Upper lobe of right lung (tissue), 1 donor: ENCODE measurements around the gene GDAP1L1. TPM values are rescaled to one million over a fixed set of nuclear protein-coding genes. Genes with fewer than 3 reads are reported as not detected.

Source experiments
- ATAC-seq: fragments of 200-7000 bp; cut with Tn5 transposase; one replicate; pipeline ENCODE4 v1.9.1; 2020; ENCODE audit warnings: mild to moderate bottlenecking, moderate library complexity
- DNase-seq: peaks from one replicate; pipeline ENCODE4 v3.0.0-alpha.2; 2020
- H3K27ac ChIP-seq: fragments of 200-600 bp; one replicate; pipeline ENCODE4 v1.8.0; 2022
- H3K27me3 ChIP-seq: fragments of 200-600 bp; one replicate; pipeline ENCODE4 v1.8.0; 2022; ENCODE audit warnings: mild to moderate bottlenecking
- H3K36me3 ChIP-seq: fragments of 200-600 bp; one replicate; pipeline ENCODE4 v1.8.0; 2022
- H3K4me1 ChIP-seq: fragments of 200-600 bp; one replicate; pipeline ENCODE4 v1.8.0; 2022
- H3K4me3 ChIP-seq: fragments of 200-600 bp; one replicate; pipeline ENCODE4 v1.8.0; 2022; ENCODE audit warnings: mild to moderate bottlenecking
- H3K9me3 ChIP-seq: fragments of 200-600 bp; one replicate; pipeline ENCODE4 v1.8.0; 2022
- intact Hi-C: fragments of 100-400 bp; cut with DNase I; formaldehyde crosslinking; loops from one replicate; pipeline ENCODE4 v1.11.0; 2022
- total RNA-seq: library from RNA; stranded (reverse); fragmentation: NEBNext Ultra II Directional; extraction: Animal tissue kit (Norgen Biotek cat#: 25700); gene quantifications from one replicate; pipeline ENCODE4 v1.2.1, GENCODE V29; 2021
- TF ChIP-seq, protein P1 (sequence below): fragments of 200-600 bp; IDR thresholded peaks from one replicate; pipeline ENCODE4 v1.8.0; 2022; ENCODE audit warnings: antibody characterized with exemption
- donor health status: DM: no; HTN: yes; CAD: no; lungs with severe emphysema.

The GDAP1L1 gene
- total RNA-seq, 1 donor from 2014 or later: not detected

DNA sequence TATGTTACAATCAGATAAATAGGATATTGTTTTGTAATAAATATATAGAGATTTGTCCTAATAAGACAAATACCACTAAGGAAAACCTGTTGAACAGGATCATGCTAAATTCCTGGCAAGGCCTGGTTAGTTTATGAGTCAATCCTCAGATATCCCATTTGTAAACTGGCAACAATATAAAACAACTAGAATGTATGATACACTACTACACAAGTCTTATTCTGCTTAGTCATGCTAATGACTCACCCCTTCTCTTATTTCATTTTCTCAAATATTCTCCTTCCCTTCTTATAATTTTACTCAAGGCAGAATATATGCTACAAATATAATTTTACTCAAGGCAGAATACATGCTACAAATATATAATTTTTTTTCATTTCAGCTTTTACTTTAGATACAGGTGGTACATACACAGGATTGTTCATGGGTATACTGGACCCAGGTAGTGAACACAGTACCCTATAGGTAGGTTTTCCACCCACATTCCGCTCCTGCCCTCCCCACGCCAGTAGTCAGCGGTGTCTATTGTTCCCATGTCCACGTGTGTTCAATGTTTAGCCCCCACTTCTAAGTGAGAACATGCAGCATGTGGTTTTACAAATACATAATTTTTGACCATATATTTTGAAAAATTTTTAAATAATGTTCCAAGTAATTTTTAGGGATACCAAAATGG is 42.8 kb upstream of the GDAP1L1 start:
- DNase-seq (no peak), ATAC-seq (peak; percentile 62)
- Histone ChIP-seq H3K27me3 (no peaks in the 10 kb centered on the region), H3K4me3 (no peak overlapping the region), H3K4me1 (peaks cover 48% of the 10 kb centered on the region), H3K9me3 (no peaks in the 10 kb centered on the region), H3K27ac (peak overlapping the region; percentile 38), H3K36me3 (peaks cover 70% of the 10 kb centered on the region)
- TF ChIP-seq, protein P1, sequence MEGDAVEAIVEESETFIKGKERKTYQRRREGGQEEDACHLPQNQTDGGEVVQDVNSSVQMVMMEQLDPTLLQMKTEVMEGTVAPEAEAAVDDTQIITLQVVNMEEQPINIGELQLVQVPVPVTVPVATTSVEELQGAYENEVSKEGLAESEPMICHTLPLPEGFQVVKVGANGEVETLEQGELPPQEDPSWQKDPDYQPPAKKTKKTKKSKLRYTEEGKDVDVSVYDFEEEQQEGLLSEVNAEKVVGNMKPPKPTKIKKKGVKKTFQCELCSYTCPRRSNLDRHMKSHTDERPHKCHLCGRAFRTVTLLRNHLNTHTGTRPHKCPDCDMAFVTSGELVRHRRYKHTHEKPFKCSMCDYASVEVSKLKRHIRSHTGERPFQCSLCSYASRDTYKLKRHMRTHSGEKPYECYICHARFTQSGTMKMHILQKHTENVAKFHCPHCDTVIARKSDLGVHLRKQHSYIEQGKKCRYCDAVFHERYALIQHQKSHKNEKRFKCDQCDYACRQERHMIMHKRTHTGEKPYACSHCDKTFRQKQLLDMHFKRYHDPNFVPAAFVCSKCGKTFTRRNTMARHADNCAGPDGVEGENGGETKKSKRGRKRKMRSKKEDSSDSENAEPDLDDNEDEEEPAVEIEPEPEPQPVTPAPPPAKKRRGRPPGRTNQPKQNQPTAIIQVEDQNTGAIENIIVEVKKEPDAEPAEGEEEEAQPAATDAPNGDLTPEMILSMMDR: no peak
- intact Hi-C loops: no loop called here

DNA sequence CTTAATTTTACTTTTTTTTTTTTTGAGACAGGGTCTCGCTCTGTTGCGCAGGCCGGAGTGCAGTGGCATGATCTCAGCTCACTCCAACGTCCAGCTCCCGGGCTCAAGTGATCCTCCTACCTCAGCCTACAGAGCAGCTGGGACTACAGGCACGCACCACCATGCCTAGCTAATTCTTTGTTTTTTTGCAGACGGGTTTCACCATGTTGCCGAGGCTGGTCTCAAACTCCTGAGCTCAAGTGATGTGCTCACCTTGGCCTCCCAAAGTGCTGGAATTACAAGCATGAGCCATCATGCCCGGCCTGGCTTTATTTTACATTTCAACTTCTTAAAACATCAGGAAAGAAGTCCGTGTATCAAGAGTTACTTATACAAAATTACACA is 42.3 kb upstream of the GDAP1L1 start:
- Histone ChIP-seq H3K4me1 (peaks cover 50% of the 10 kb centered on the region), H3K27ac (no peak overlapping the region), H3K9me3 (no peaks in the 10 kb centered on the region), H3K36me3 (peaks cover 65% of the 10 kb centered on the region), H3K27me3 (no peaks in the 10 kb centered on the region), H3K4me3 (no peak overlapping the region)
- ATAC-seq: no peak
- DNase-seq: no peak
- intact Hi-C loops: no loop called here
- TF ChIP-seq, protein P1: no peak

DNA sequence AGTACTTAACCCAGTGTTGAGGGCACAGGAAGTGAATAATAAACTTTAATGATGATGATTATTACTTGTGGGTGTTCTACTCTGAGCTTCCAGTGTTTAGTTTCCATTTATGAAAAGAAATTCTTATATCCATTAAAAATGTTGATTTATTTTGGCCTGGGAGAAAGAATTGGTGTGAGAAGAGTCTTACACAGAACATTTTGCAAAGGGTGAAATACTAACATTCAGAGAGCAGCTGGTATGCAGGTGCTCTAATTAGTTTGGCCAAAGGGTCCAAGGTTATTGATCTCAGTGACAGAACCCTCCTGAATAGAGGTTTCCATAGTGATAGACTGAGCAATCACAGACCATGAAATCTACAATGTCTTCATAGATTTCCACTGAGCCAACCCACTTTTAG is 41.0 kb upstream of the GDAP1L1 start:
- Histone ChIP-seq H3K4me1 (peaks cover 45% of the 10 kb centered on the region), H3K27ac (no peak overlapping the region), H3K4me3 (no peak overlapping the region), H3K36me3 (peaks cover 52% of the 10 kb centered on the region), H3K27me3 (no peaks in the 10 kb centered on the region), H3K9me3 (no peaks in the 10 kb centered on the region)
- no peak for ATAC-seq
- no peak for DNase-seq
- intact Hi-C loops: no loop called here
- TF ChIP-seq, protein P1: no peak

DNA sequence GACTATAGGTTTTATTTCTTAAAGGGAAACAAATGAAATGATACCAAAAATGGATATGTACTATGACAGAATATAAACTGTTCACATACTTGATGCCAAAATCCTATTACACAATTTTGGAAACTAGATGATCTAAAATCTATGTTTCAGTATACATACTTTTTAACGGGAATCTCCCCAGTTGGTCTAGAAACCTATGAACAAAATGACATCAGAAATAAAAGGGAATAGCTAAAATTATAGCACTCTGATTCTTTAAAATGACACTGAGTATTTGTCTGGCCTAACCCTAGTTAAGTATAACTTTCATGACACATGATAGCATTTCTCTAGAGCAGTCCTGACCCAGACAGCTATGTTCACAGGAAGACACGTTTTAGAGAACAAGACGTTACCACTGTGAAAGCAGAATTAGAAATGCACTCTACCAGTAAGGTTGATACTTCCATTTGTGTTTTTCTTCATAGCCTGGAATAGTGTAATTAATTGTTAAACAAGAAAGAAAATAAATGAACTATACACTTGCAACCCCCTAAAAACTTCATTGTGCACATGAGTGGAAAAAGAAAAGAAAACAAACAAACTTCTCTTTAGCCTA is 39.9 kb upstream of the GDAP1L1 start:
- intact Hi-C loops: no loop called here
- H3K4me3 ChIP-seq: no peak overlapping the region
- H3K9me3 ChIP-seq: no peaks in the 10 kb centered on the region
- no peak for DNase-seq
- H3K27me3 ChIP-seq: no peaks in the 10 kb centered on the region
- TF ChIP-seq, protein P1: no peak
- H3K27ac ChIP-seq: no peak overlapping the region
- peaks cover 55% of the 10 kb centered on the region for H3K4me1 ChIP-seq
- ATAC-seq: no peak
- peaks cover 41% of the 10 kb centered on the region for H3K36me3 ChIP-seq

DNA sequence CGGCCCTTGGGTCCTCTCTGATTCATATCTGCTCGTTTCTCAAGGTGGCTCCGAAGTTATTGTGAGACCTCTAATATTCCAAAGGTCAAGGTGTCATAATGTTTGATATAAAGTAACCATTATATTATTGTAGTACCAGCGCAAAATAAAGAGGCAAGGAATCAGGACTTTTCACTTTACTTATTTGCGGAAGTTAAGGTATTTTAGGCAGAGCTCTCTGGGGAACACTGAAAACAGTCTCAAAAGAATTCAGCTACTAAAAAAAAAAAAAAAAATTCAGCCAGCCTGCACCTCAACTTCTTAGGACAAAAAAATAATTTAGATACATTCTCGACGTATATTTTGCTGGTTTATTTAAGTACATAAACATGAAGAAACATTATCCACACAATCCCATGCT is 38.9 kb upstream of the GDAP1L1 start:
- intact Hi-C loops: no loop called here
- Histone ChIP-seq H3K27me3 (no peaks in the 10 kb centered on the region), H3K27ac (no peak overlapping the region), H3K4me1 (peaks cover 50% of the 10 kb centered on the region), H3K36me3 (peaks cover 31% of the 10 kb centered on the region), H3K9me3 (no peaks in the 10 kb centered on the region), H3K4me3 (peak overlapping the region; percentile 77)
- ATAC-seq (no peak), DNase-seq (no peak)
- TF ChIP-seq, protein P1: no peak
